Activated CD4-positive, alpha-beta memory T cell treated with anti-CD3 and anti-CD28 coated beads for 36 hours (primary cell): ENCODE results near the gene ZFC3H1. TPM values are rescaled to one million over a fixed set of nuclear protein-coding genes. Genes with fewer than 3 reads are reported as not detected.

ENCODE experiments used
- CTCF ChIA-PET: fragments of 350-600 bp; sonication (Branson Sonifier 250); formaldehyde crosslinking; loops from one replicate; lab custom pipeline; 2021; ENCODE audit warnings: antibody characterized with exemption, inconsistent platforms; lab: Charles Lee
- POLR2A ChIA-PET: fragments of 350-600 bp; sonication (Branson Sonifier 250); formaldehyde crosslinking; loops from one replicate; lab custom pipeline; 2021; ENCODE audit warnings: antibody characterized with exemption; lab: Charles Lee
- DNase-seq: peaks from one replicate; pipeline ENCODE4 v3.0.0-alpha.2; 2020
- H3K27ac Mint-ChIP-seq: one replicate; pipeline ENCODE4 v1.8.0; 2021; ENCODE audit warnings: mixed read lengths
- H3K27me3 Mint-ChIP-seq: one replicate; pipeline ENCODE4 v1.8.0; 2021; ENCODE audit warnings: mixed read lengths
- H3K36me3 Mint-ChIP-seq: one replicate; pipeline ENCODE4 v1.8.0; 2021; ENCODE audit warnings: mixed read lengths
- H3K4me1 Mint-ChIP-seq: one replicate; pipeline ENCODE4 v1.8.0; 2021; ENCODE audit warnings: low read depth, mixed read lengths
- H3K4me3 Mint-ChIP-seq: one replicate; pipeline ENCODE4 v1.8.0; 2021; ENCODE audit warnings: mild to moderate bottlenecking, mixed read lengths
- H3K9me3 Mint-ChIP-seq: one replicate; pipeline ENCODE4 v1.8.0; 2021; ENCODE audit warnings: mixed read lengths
- intact Hi-C: fragments of 100-400 bp; cut with micrococcal nuclease; formaldehyde crosslinking; loops from one replicate; pipeline ENCODE4 v1.15.1; 2023
- total RNA-seq, 2 experiments: library from RNA; stranded (reverse); gene quantifications; one replicate each; pipeline ENCODE4 v1.2.3, GENCODE V29; 2021

ZFC3H1 gene
- total RNA-seq, 2 experiments from 2014 or later, result 55.9 to 64.9 TPM

GRCh38 chr12:71601546-71601945, 62.1 kb downstream of the ZFC3H1 start:
- ChIA-PET CTCF (no interaction called here), POLR2A (no interaction called here)
- Mint-ChIP-seq H3K36me3 (peaks cover 7% of the 10 kb centered on the region), H3K27me3 (no peaks in the 10 kb centered on the region), H3K9me3 (peaks cover 9% of the 10 kb centered on the region), H3K4me3 (no peak overlapping the region), H3K4me1 (no peaks in the 10 kb centered on the region), H3K27ac (no peak overlapping the region)
- no peak for DNase-seq
- intact Hi-C loops, result no loop called here

- no peak for DNase-seq
- Mint-ChIP-seq H3K27me3 (peaks cover 7% of the 10 kb centered on the region), H3K36me3 (no peaks in the 10 kb centered on the region), H3K4me3 (no peak overlapping the region), H3K9me3 (peaks cover 9% of the 10 kb centered on the region), H3K4me1 (no peaks in the 10 kb centered on the region), H3K27ac (no peak overlapping the region)
- intact Hi-C loops, result no loop called here
- POLR2A ChIA-PET, result no interaction called here
- CTCF ChIA-PET, result no interaction called here
Measured at GRCh38 chr12:71599210-71599609, 64.4 kb downstream of the ZFC3H1 start.

GRCh38 chr12:71594214-71594948, 69.3 kb downstream of the ZFC3H1 start:
- Mint-ChIP-seq H3K27me3 (peaks cover 35% of the 10 kb centered on the region), H3K4me1 (no peaks in the 10 kb centered on the region), H3K27ac (no peak overlapping the region), H3K36me3 (no peaks in the 10 kb centered on the region), H3K9me3 (peaks cover 4% of the 10 kb centered on the region), H3K4me3 (no peak overlapping the region)
- DNase-seq, result no peak
- intact Hi-C loops, result no loop called here
- ChIA-PET CTCF (interaction anchor here (1.0 kb wide), 1 partner anchor 42 kb away, joined by 3 read pairs; no protein-coding TSS in a partner anchor), POLR2A (interaction anchor here (0.8 kb wide), 1 partner anchor 202 kb away, joined by 3 read pairs; no protein-coding TSS in a partner anchor)

GRCh38 chr12:71592841-71593240, 70.8 kb downstream of the ZFC3H1 start:
- ChIA-PET POLR2A (no interaction called here), CTCF (no interaction called here)
- no peaks in the 10 kb centered on the region for H3K9me3 Mint-ChIP-seq
- intact Hi-C loops, result no loop called here
- H3K27me3 Mint-ChIP-seq, result peaks cover 37% of the 10 kb centered on the region
- no peak overlapping the region for H3K27ac Mint-ChIP-seq
- H3K4me3 Mint-ChIP-seq, result no peak overlapping the region
- no peaks in the 10 kb centered on the region for H3K36me3 Mint-ChIP-seq
- no peak for DNase-seq
- H3K4me1 Mint-ChIP-seq, result no peaks in the 10 kb centered on the region

GRCh38 chr12:71591601-71592000, 72.0 kb downstream of the ZFC3H1 start:
- Mint-ChIP-seq H3K36me3 (no peaks in the 10 kb centered on the region), H3K9me3 (no peaks in the 10 kb centered on the region), H3K4me3 (no peak overlapping the region), H3K27me3 (peaks cover 37% of the 10 kb centered on the region), H3K4me1 (no peaks in the 10 kb centered on the region), H3K27ac (no peak overlapping the region)
- ChIA-PET POLR2A (no interaction called here), CTCF (no interaction called here)
- intact Hi-C loops, result no loop called here
- DNase-seq, result no peak

GRCh38 chr12:71589478-71589881, 74.2 kb downstream of the ZFC3H1 start:
- no peak for DNase-seq
- Mint-ChIP-seq H3K4me1 (no peaks in the 10 kb centered on the region), H3K9me3 (no peaks in the 10 kb centered on the region), H3K36me3 (no peaks in the 10 kb centered on the region), H3K4me3 (no peak overlapping the region), H3K27ac (no peak overlapping the region), H3K27me3 (peaks cover 32% of the 10 kb centered on the region)
- ChIA-PET CTCF (interaction anchor here (0.7 kb wide), 1 partner anchor 158 kb away, joined by 3 read pairs; no protein-coding TSS in a partner anchor), POLR2A (no interaction called here)
- intact Hi-C loops, result no loop called here

GRCh38 chr12:71587012-71587411, 76.6 kb downstream of the ZFC3H1 start:
- H3K27me3 Mint-ChIP-seq, result peaks cover 18% of the 10 kb centered on the region
- ChIA-PET POLR2A (no interaction called here), CTCF (interaction anchor here (1.5 kb wide), 1 partner anchor 8 kb away, joined by 3 read pairs; no protein-coding TSS in a partner anchor)

GRCh38 chr12:71585218-71585617, 78.4 kb downstream of the ZFC3H1 start:
- DNase-seq, result no peak

More at GRCh38 chr12:71587012-71587411, 76.6 kb downstream of the ZFC3H1 start:
- Mint-ChIP-seq H3K4me3 (no peak overlapping the region), H3K36me3 (no peaks in the 10 kb centered on the region), H3K4me1 (no peaks in the 10 kb centered on the region), H3K9me3 (no peaks in the 10 kb centered on the region), H3K27ac (no peak overlapping the region)
- intact Hi-C loops, result no loop called here
- no peak for DNase-seq

GRCh38 chr12:71584356-71584755, 79.3 kb downstream of the ZFC3H1 start:
- intact Hi-C loops, result no loop called here
- H3K36me3 Mint-ChIP-seq, result no peaks in the 10 kb centered on the region
- CTCF ChIA-PET, result no interaction called here
- H3K9me3 Mint-ChIP-seq, result no peaks in the 10 kb centered on the region
- H3K4me3 Mint-ChIP-seq, result no peak overlapping the region
- no peak for DNase-seq
- H3K4me1 Mint-ChIP-seq, result no peaks in the 10 kb centered on the region
- H3K27ac Mint-ChIP-seq, result no peak overlapping the region
- H3K27me3 Mint-ChIP-seq, result peaks cover 6% of the 10 kb centered on the region
- POLR2A ChIA-PET, result no interaction called here

More at GRCh38 chr12:71585218-71585617, 78.4 kb downstream of the ZFC3H1 start:
- Mint-ChIP-seq H3K4me1 (no peaks in the 10 kb centered on the region), H3K4me3 (no peak overlapping the region), H3K36me3 (no peaks in the 10 kb centered on the region), H3K27ac (no peak overlapping the region), H3K9me3 (no peaks in the 10 kb centered on the region), H3K27me3 (peaks cover 8% of the 10 kb centered on the region)
- ChIA-PET POLR2A (no interaction called here), CTCF (no interaction called here)
- intact Hi-C loops, result no loop called here

- Mint-ChIP-seq H3K9me3 (no peaks in the 10 kb centered on the region), H3K27ac (no peak overlapping the region), H3K27me3 (peaks cover 5% of the 10 kb centered on the region), H3K4me1 (no peaks in the 10 kb centered on the region), H3K36me3 (no peaks in the 10 kb centered on the region), H3K4me3 (no peak overlapping the region)
- POLR2A ChIA-PET, result no interaction called here
- CTCF ChIA-PET, result no interaction called here
- intact Hi-C loops, result no loop called here
- no peak for DNase-seq
Measured at GRCh38 chr12:71582925-71583324, 80.7 kb downstream of the ZFC3H1 start.

- DNase-seq, result no peak
- no peak overlapping the region for H3K4me3 Mint-ChIP-seq
- peaks cover 5% of the 10 kb centered on the region for H3K27me3 Mint-ChIP-seq
- intact Hi-C loops, result no loop called here
- H3K36me3 Mint-ChIP-seq, result no peaks in the 10 kb centered on the region
- no peaks in the 10 kb centered on the region for H3K9me3 Mint-ChIP-seq
- no peak overlapping the region for H3K27ac Mint-ChIP-seq
- CTCF ChIA-PET, result no interaction called here
- no peaks in the 10 kb centered on the region for H3K4me1 Mint-ChIP-seq
- POLR2A ChIA-PET, result no interaction called here
Measured at GRCh38 chr12:71581206-71581605, 82.4 kb downstream of the ZFC3H1 start.

GRCh38 chr12:71578694-71579258, 84.9 kb downstream of the ZFC3H1 start:
- no peaks in the 10 kb centered on the region for H3K9me3 Mint-ChIP-seq
- H3K27me3 Mint-ChIP-seq, result peaks cover 4% of the 10 kb centered on the region
- POLR2A ChIA-PET, result no interaction called here
- H3K27ac Mint-ChIP-seq, result no peak overlapping the region
- CTCF ChIA-PET, result interaction anchor here (0.6 to 1.5 kb wide), 2 partner anchors 168 to 748 kb away, joined by 3 to 4 read pairs; no protein-coding TSS in a partner anchor
- H3K4me3 Mint-ChIP-seq, result no peak overlapping the region
- no peaks in the 10 kb centered on the region for H3K4me1 Mint-ChIP-seq
- no peak for DNase-seq
- intact Hi-C loops, result no loop called here
- H3K36me3 Mint-ChIP-seq, result no peaks in the 10 kb centered on the region
